ENCODE measurements around the gene NDUFA5.

The NDUFA5 gene

DNA sequence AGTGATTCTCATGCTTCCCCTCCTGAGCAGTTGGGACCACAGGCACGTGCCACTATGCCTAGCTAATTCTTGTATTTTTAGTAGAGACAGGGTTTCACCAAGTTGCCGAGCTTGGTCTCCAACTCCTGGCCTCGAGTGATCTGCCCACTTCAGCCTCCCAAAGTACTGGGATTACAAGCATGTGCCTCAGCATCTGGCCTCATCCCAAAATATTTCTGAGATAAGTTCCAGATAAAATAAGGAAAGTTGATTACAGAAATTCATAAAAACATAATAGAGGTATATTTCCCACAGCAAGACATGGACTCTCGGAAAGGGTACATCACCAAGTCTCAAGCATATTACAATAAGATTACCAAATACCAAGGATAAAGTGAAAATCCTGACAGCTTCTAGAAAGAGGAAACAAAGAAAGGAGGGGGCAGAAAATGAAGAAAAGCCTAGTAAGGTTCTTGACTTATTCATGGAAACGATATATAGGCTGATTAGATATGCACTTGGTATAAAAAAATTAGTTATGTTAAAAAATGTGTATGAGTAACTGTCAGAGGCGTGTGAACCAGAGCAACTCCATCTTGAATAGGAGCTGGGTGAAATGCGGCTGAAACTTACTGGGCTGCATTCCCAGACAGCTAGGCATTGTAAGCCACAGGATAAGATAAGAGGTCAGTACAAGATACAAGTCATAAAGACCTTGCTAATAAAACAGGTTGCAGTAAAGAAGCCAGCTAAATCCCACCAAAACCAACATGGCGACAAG is 58.2 kb downstream of the NDUFA5 start:
- no peaks in the 10 kb centered on the region for H3K36me3 ChIP-seq (ENCODE audit: control insufficient read depth in 2 of 2, insufficient read depth in 1 of 2, low read length in 2 of 2)
- no peaks in the 10 kb centered on the region for H3K9me3 ChIP-seq (ENCODE audit: control insufficient read depth, insufficient read depth, low read depth, low read length)
- H3K4me1 ChIP-seq (ENCODE audit: control insufficient read depth, insufficient read depth, low read length) = no peaks in the 10 kb centered on the region
- ChIA-PET CTCF (no interaction called here), POLR2A (interaction anchor here (1.1 kb wide), 1 partner anchor 14 kb away, joined by 3 read pairs; no protein-coding TSS in a partner anchor)
- no peak overlapping the region for H3K27ac ChIP-seq (ENCODE audit: extremely low read depth, low read depth, low read length)
- TF ChIP-seq ZNF2 (tag by site-specific recombination; IDR thresholded peaks at IDR 0.05) = no peak
- TF ChIP-seq ZNF768 (tag by site-specific recombination; IDR thresholded peaks at IDR 0.05) = no peak
- TF ChIP-seq EGR2 (tag by site-specific recombination; IDR thresholded peaks at IDR 0.05; ENCODE audit: low read depth) = no peak
- TF ChIP-seq, protein P1, sequence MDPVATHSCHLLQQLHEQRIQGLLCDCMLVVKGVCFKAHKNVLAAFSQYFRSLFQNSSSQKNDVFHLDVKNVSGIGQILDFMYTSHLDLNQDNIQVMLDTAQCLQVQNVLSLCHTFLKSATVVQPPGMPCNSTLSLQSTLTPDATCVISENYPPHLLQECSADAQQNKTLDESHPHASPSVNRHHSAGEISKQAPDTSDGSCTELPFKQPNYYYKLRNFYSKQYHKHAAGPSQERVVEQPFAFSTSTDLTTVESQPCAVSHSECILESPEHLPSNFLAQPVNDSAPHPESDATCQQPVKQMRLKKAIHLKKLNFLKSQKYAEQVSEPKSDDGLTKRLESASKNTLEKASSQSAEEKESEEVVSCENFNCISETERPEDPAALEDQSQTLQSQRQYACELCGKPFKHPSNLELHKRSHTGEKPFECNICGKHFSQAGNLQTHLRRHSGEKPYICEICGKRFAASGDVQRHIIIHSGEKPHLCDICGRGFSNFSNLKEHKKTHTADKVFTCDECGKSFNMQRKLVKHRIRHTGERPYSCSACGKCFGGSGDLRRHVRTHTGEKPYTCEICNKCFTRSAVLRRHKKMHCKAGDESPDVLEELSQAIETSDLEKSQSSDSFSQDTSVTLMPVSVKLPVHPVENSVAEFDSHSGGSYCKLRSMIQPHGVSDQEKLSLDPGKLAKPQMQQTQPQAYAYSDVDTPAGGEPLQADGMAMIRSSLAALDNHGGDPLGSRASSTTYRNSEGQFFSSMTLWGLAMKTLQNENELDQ (tag by site-specific recombination; IDR thresholded peaks at IDR 0.05; ENCODE audit: low read depth) = no peak
- TF ChIP-seq, protein P2, sequence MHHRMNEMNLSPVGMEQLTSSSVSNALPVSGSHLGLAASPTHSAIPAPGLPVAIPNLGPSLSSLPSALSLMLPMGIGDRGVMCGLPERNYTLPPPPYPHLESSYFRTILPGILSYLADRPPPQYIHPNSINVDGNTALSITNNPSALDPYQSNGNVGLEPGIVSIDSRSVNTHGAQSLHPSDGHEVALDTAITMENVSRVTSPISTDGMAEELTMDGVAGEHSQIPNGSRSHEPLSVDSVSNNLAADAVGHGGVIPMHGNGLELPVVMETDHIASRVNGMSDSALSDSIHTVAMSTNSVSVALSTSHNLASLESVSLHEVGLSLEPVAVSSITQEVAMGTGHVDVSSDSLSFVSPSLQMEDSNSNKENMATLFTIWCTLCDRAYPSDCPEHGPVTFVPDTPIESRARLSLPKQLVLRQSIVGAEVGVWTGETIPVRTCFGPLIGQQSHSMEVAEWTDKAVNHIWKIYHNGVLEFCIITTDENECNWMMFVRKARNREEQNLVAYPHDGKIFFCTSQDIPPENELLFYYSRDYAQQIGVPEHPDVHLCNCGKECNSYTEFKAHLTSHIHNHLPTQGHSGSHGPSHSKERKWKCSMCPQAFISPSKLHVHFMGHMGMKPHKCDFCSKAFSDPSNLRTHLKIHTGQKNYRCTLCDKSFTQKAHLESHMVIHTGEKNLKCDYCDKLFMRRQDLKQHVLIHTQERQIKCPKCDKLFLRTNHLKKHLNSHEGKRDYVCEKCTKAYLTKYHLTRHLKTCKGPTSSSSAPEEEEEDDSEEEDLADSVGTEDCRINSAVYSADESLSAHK (tag by site-specific recombination; IDR thresholded peaks at IDR 0.05) = no peak
- TF ChIP-seq ZFP37 (tag by site-specific recombination; IDR thresholded peaks at IDR 0.05) = no peak
- no peak for TF ChIP-seq ZNF521 (tag by site-specific recombination; IDR thresholded peaks at IDR 0.05)
- no peak for TF ChIP-seq ZNF24 (tag by site-specific recombination; IDR thresholded peaks at IDR 0.05)
- no peak for TF ChIP-seq ZNF555 (tag by site-specific recombination; conservative IDR thresholded peaks at IDR 0.05)
- no peak for TF ChIP-seq FEZF1 (tag by site-specific recombination; IDR thresholded peaks at IDR 0.05)
- no peak for TF ChIP-seq ZNF830 (tag by site-specific recombination; IDR thresholded peaks at IDR 0.05; ENCODE audit: low read depth)
- TF ChIP-seq, protein P3, sequence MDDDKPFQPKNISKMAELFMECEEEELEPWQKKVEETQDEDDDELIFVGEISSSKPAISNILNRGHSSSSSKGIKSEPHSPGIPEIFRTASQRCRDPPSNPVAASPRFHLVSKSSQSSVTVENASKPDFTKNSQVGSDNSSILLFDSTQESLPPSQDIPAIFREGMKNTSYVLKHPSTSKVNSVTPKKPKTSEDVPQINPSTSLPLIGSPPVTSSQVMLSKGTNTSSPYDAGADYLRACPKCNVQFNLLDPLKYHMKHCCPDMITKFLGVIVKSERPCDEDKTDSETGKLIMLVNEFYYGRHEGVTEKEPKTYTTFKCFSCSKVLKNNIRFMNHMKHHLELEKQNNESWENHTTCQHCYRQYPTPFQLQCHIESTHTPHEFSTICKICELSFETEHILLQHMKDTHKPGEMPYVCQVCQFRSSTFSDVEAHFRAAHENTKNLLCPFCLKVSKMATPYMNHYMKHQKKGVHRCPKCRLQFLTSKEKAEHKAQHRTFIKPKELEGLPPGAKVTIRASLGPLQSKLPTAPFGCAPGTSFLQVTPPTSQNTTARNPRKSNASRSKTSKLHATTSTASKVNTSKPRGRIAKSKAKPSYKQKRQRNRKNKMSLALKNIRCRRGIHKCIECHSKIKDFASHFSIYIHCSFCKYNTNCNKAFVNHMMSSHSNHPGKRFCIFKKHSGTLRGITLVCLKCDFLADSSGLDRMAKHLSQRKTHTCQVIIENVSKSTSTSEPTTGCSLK (tag by site-specific recombination; IDR thresholded peaks at IDR 0.05) = no peak
- TF ChIP-seq, protein P4, sequence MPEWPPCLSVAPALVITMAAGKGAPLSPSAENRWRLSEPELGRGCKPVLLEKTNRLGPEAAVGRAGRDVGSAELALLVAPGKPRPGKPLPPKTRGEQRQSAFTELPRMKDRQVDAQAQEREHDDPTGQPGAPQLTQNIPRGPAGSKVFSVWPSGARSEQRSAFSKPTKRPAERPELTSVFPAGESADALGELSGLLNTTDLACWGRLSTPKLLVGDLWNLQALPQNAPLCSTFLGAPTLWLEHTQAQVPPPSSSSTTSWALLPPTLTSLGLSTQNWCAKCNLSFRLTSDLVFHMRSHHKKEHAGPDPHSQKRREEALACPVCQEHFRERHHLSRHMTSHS (tag by site-specific recombination; IDR thresholded peaks at IDR 0.05) = no peak
- no peak for TF ChIP-seq ZNF416 (tag by site-specific recombination; IDR thresholded peaks at IDR 0.05)
- no peak for TF ChIP-seq ZNF155 (tag by site-specific recombination; IDR thresholded peaks at IDR 0.05)
- TF ChIP-seq, protein P5, sequence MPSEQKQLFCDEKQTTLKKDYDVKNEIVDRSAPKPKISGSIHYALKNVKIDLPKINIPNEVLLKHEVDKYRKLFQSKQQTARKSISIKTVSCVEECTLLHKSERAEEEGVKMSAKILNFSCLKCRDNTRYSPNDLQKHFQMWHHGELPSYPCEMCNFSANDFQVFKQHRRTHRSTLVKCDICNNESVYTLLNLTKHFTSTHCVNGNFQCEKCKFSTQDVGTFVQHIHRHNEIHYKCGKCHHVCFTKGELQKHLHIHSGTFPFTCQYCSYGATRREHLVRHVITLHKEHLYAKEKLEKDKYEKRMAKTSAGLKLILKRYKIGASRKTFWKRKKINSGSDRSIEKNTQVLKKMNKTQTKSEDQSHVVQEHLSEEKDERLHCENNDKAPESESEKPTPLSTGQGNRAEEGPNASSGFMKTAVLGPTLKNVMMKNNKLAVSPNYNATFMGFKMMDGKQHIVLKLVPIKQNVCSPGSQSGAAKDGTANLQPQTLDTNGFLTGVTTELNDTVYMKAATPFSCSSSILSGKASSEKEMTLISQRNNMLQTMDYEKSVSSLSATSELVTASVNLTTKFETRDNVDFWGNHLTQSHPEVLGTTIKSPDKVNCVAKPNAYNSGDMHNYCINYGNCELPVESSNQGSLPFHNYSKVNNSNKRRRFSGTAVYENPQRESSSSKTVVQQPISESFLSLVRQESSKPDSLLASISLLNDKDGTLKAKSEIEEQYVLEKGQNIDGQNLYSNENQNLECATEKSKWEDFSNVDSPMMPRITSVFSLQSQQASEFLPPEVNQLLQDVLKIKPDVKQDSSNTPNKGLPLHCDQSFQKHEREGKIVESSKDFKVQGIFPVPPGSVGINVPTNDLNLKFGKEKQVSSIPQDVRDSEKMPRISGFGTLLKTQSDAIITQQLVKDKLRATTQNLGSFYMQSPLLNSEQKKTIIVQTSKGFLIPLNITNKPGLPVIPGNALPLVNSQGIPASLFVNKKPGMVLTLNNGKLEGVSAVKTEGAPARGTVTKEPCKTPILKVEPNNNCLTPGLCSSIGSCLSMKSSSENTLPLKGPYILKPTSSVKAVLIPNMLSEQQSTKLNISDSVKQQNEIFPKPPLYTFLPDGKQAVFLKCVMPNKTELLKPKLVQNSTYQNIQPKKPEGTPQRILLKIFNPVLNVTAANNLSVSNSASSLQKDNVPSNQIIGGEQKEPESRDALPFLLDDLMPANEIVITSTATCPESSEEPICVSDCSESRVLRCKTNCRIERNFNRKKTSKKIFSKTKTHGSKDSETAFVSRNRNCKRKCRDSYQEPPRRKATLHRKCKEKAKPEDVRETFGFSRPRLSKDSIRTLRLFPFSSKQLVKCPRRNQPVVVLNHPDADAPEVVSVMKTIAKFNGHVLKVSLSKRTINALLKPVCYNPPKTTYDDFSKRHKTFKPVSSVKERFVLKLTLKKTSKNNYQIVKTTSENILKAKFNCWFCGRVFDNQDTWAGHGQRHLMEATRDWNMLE (tag by site-specific recombination; conservative IDR thresholded peaks at IDR 0.05; ENCODE audit: low read depth) = no peak
- TF ChIP-seq SP3 (tag by site-specific recombination; IDR thresholded peaks at IDR 0.05) = no peak
- H3K4me3 ChIP-seq (ENCODE audit: low read depth, low read length) = no peak overlapping the region

All from HEK293 (cell line).